ENCODE data around the gene TNFSF15.

TNFSF15 gene

GRCh38 chr9:114756920-114757319 lies 48.9 kb downstream of the TNFSF15 start:
- no peak for DNase-seq (ENCODE audit: low read depth)
- no peak overlapping the region for H3K4me3 ChIP-seq (ENCODE audit: low read depth, low read length)
- TF ChIP-seq CTCF (IDR thresholded peaks at IDR 0.05; ENCODE audit: low read depth, low read length, missing control alignments) = no peak
- in situ Hi-C loops (cut with HindIII; ENCODE audit: low sequenced_read_pairs) = no loop called here

GRCh38 chr9:114754581-114754980 lies 51.3 kb downstream of the TNFSF15 start:
- TF ChIP-seq CTCF (IDR thresholded peaks at IDR 0.05; ENCODE audit: low read depth, low read length, missing control alignments) = no peak
- in situ Hi-C loops (cut with HindIII; ENCODE audit: low sequenced_read_pairs) = no loop called here
- no peak for DNase-seq (ENCODE audit: low read depth)
- no peak overlapping the region for H3K4me3 ChIP-seq (ENCODE audit: low read depth, low read length)

- TF ChIP-seq CTCF (IDR thresholded peaks at IDR 0.05; ENCODE audit: low read depth, low read length, missing control alignments) = no peak
- DNase-seq (ENCODE audit: low read depth) = no peak
- in situ Hi-C loops (cut with HindIII; ENCODE audit: low sequenced_read_pairs) = no loop called here
- no peak overlapping the region for H3K4me3 ChIP-seq (ENCODE audit: low read depth, low read length)
Observed at GRCh38 chr9:114746591-114747346, 59.1 kb downstream of the TNFSF15 start.

- no peak for DNase-seq (ENCODE audit: low read depth)
Observed at GRCh38 chr9:114745879-114746550, 59.8 kb downstream of the TNFSF15 start.

GRCh38 chr9:114745108-114745848 lies 60.6 kb downstream of the TNFSF15 start:
- in situ Hi-C loops (cut with HindIII; ENCODE audit: low sequenced_read_pairs) = no loop called here
- DNase-seq (ENCODE audit: low read depth) = peak; percentile 39
- H3K4me3 ChIP-seq (ENCODE audit: low read depth, low read length) = no peak overlapping the region
- TF ChIP-seq CTCF (IDR thresholded peaks at IDR 0.05; ENCODE audit: low read depth, low read length, missing control alignments) = no peak

More at GRCh38 chr9:114745879-114746550, 59.8 kb downstream of the TNFSF15 start:
- no peak for TF ChIP-seq CTCF (IDR thresholded peaks at IDR 0.05; ENCODE audit: low read depth, low read length, missing control alignments)
- in situ Hi-C loops (cut with HindIII; ENCODE audit: low sequenced_read_pairs) = no loop called here
- no peak overlapping the region for H3K4me3 ChIP-seq (ENCODE audit: low read depth, low read length)

GRCh38 chr9:114743446-114743845 lies 62.4 kb downstream of the TNFSF15 start:
- DNase-seq (ENCODE audit: low read depth) = no peak
- no peak for TF ChIP-seq CTCF (IDR thresholded peaks at IDR 0.05; ENCODE audit: low read depth, low read length, missing control alignments)
- H3K4me3 ChIP-seq (ENCODE audit: low read depth, low read length) = no peak overlapping the region
- in situ Hi-C loops (cut with HindIII; ENCODE audit: low sequenced_read_pairs) = no loop called here
